OCI-LY3 (cell line): Measurements from ENCODE around the gene PROSER1.

Source experiments
- CTCF ChIP-seq: fragments of 200-600, 300-600 bp; sonication (generic); IDR thresholded peaks from 2 replicates; pipeline ENCODE4 v1.5.1; 2014; ENCODE audit warnings: antibody characterized with exemption, low read length, low read depth
- EZH2phosphoT487 ChIP-seq: fragments of 200-600 bp; shearing (Covaris generic); IDR thresholded peaks from 2 replicates; pipeline ENCODE4 v1.6.1; 2018; ENCODE audit warnings: antibody characterized with exemption, mixed run types, low read depth

DNA sequence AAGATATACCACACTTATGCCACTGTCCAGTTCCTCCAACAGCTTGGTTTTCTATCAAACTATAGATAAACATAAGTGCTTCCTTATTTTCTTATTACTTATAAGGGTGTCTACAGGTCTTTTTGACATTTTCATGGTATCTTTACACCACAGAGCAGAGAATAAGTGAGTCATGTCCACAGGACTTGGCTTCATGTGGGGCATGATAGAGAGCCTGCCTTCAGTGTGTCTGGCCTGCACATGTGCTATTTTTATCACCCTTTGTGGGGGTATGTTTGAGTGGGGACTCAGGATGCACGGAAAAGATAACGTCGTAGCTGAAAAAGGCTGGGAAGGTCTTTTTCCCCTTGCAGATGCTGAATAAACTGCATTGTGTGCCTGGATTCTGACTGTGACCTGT is 39.1 kb downstream of the PROSER1 start:
- TF ChIP-seq CTCF = no peak
- TF ChIP-seq EZH2phosphoT487 = no peak
